Measurements from ENCODE around the gene NAV2.
"Not testable (repeated sequence)": the region's sequence is repeated elsewhere in the genome, so short reads cannot be mapped to it uniquely, and the experiment has no call there.

NAV2 gene

DNA sequence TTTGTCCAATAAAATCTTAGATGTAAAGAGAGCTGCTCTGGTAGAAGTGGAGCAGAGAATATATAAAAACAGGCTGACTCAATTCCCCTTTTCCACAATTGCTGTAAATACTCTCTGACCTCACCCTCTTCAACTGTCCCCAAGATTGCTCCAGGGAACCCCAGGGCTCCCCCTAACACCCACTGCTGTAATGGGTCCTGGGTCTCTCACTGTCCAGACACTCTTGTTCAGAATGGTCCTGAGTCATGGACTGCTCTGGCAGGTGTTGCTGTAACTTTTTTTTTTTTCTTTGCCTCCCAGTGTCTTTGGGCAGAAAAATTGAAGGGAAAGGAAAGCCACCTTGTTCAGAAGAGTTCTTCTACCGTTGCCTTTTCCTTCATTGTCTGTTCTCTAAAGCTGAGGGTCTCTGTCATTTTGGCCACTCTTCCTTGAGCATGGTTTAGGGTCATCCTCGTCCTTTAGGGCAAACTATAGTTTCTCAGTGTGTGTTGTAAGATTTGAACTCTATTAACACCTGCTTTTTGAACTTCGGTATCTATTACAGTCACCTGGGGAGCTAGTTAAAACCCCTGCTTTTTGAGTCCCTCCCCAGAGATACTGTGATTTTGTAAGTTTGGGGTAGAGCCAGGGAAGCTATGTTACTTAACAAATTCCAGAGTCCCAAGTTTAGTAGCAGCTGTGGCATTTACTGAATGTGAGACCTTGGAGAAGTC, 209.5 kb downstream of the NAV2 start:
- DNase-seq, result no peak

DNA sequence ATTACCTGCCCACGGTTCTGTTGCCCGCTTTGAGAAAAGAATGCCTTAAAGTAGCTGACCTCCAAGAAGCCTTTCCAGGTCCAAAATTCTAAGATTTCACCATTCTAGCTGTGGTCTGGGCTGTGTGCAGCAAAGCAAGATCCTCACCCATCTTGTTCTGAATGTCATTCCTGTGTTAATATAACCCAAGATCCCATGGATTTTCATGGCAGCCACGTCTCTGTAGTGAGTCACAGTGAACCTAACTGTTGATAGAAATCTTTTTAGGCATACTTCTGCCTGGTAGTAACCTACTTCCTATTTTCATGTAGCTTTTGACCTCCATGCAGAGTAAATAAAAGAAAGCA, 210.0 kb downstream of the NAV2 start:
- DNase-seq, result no peak

DNA sequence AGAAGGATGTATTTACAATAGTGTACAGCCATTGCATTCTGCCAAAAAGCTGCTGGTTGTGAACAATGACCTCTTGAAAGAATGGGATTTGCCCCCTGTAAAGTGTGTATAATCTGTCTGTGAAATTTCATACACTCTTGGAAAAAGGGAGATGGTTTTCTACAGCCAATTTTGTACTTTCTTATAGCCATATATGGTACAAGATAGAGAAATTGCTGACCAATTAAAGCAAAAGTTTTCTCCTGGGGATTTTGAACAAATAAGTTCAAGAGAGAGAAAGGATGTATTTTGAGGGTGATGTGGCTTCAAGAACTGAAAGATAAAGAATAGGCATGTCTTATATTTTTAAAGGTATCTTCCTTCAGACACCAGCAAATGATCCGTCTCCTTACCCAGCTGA, 211.0 kb downstream of the NAV2 start:
- DNase-seq, result no peak

DNA sequence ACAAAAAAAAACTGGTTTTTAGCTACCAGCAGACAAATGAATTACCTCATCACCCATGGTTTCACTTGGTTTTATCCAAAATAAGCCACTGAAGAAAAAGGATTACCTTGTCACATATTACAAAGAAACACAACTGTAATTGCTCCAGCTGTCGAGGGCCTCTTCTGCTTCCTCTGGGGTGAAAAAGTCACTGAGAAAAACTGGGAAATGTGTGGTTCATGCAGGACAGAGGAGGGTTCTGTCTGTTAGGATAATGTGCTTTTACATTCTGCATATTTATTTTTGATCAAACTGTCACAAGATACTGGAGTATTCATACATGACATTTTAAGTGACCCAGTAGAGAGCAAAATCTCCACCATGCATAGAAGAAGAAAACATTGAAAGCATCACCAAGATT, 211.7 kb downstream of the NAV2 start:
- no peak for DNase-seq

DNA sequence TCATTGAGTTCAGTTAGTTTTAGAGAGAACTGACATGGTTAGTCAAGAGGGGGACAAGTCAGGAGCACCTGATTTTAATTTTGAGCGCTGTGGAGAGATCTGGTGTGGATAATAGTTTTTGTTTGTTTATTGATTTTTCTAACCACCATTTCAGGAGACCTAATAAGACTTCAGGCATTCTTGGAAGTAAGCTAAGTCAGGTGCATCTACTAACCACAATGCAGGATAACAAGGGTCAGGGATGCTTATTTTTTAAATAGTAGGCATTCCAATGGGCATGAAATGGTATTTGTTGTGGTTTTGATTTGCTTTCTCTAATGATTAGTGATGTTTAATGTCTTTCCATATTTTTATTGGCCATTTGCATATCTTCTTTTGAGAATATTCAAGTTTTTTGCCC, 212.1 kb downstream of the NAV2 start:
- DNase-seq, result no peak

DNA sequence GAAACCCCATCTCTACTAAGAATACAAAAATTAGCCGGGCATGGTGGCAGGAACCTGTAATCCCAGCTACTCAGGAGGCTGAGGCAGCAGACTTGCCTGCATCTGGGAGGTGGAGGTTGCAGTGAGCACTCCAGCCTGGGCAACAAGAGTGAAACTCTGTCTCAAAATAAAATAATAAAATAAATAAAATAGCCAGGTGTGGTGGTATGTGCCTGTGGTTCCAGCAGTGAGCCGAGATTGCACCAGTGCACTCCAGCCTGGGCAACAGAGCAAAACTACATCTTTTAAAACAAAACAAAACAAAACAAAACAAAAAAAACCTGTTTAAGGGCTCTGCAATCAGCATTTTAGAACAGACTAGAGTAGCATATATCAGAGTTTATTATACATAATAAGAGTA, 214.8 kb downstream of the NAV2 start:
- DNase-seq, result not testable (repeated sequence)

DNA sequence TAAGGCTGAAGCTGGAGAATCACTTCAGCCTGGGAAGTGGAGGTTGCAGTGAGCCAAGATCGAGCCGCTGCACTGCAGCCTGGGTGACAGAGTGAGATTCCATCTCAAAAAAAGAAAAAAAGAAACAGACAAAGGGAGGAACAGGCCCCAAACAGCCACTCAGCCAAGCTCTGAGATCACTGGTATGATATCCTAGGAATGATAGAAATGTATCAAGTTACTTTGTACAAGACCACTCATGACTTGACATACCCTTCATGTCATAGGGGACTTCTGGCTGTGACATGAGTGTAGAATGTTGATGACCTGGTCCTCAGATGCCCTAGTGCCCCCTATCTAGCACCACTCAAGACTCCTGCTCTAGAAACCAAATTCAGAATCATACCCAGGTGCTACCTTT, 216.5 kb downstream of the NAV2 start:
- no peak for DNase-seq

DNA sequence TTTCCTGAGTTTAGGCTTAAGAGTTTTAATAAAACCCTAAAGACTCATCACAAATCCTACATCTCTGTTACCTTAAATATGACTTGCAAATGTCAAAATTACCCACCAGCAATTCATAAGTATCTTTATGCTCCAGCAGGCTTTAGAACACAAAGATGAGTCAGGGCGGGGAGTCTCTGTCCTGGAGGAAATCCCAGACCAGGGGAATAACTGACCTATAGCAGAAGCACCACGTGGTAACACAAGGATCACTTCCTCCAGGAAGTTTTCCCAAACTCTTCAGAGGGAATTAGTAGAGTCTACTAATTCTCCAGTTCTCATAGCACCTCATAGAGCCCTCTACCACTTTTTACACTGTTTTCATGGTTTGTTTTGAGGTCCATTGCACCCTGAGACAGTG, 217.0 kb downstream of the NAV2 start:
- DNase-seq, result no peak

DNA sequence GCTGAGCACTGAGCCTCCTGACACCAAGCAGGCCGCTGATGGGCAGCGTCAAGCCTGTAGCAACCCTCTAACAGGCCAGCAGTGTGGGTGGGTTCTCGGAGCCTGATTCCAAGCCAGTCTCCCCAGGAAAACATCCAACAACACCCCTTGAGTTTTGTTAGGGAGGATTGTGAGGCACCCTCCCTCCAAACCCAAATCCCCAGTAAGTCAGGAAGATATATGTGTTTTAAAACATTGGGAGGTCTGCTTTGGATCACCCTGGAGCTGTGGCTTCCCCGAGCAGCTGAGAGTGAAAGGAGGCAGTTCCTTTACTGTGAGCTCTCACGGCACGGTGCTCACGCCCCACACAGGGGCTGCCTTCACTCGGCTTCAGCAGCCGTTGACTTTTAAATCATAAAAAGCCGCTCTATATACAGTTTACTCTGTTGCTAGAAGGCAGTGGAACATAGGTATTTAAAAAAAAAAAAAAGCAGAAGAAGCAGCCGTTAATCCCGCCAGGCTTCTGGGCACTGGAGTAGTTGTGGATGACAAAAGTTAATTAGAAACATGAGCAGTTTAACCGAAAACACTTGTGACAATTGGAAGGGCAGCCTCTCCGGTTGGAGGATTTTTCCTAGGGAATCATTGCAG, 218.6 kb downstream of the NAV2 start:
- DNase-seq, result no peak

DNA sequence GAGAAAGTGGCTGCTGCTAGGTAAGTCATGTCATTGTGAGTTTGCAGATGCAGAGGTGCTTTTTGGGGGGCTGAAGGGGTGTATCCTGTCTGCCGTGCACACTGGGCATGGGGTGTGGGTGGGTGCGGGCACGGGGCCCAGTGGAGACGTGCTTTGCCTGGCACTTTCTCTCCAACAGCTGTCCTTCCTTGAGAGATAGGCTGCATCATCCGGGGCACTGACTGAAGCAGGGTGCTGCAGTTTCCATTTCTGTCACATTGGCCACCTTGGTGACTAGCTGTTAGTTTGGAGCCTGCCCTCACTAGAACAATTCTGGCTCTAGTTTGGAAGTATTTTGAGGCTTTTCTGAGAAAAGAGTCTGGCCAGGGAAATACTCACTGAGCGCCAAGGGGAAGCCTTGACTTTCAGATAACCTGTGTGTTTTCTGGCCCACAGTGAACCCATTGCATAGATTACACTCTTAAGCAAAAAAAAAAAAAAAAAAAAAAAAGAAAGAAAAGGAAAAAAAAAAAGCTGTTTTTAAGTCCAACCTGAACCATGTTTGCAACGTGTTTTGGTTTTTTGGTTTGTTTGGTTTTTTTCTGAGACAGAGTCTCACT, 219.2 kb downstream of the NAV2 start:
- DNase-seq, result peak in 1 of 51 donors; percentile 18

DNA sequence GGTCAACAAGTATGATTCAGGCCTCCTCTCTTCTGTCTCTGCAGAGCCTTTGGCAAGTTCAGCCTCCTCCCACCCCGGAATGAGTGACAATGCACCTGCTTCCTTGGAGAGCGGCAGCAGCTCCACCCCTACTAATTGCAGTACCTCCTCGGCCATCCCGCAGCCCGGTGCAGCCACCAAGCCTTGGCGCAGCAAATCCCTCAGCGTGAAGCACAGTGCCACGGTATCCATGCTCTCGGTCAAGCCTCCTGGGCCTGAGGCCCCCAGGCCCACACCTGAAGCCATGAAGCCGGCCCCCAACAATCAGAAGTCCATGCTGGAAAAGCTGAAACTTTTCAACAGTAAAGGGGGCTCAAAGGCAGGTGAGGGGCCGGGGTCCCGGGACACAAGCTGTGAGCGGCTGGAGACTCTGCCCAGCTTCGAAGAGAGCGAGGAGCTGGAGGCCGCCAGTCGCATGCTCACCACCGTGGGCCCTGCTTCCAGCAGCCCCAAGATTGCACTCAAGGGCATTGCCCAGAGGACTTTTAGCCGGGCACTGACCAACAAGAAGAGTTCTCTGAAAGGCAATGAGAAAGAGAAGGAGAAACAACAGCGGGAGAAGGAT, 220.6 kb downstream of the NAV2 start:
- no peak for DNase-seq

DNA sequence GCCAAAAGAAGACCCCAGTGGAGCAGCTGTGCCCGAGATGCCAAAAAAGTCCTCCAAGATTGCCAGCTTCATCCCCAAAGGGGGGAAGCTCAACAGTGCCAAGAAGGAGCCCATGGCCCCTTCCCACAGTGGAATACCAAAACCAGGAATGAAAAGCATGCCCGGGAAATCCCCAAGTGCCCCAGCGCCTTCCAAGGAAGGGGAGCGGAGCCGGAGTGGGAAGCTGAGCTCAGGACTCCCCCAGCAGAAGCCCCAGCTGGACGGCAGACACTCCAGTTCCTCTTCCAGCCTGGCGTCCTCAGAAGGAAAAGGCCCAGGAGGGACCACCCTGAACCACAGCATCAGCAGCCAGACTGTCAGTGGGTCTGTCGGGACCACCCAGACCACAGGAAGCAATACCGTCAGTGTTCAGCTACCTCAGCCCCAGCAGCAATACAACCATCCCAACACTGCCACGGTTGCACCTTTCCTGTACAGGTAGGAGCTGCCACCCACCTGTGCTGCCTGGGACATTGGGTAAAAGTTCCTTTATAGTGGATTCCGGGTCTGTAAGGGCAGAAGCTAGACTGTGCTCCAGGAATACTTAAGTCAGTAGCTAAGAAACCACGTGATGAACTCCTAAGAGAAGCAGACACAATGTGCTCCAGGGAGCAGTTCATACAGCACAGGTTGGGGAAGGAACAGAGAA, 221.3 kb downstream of the NAV2 start:
- no peak for DNase-seq

DNA sequence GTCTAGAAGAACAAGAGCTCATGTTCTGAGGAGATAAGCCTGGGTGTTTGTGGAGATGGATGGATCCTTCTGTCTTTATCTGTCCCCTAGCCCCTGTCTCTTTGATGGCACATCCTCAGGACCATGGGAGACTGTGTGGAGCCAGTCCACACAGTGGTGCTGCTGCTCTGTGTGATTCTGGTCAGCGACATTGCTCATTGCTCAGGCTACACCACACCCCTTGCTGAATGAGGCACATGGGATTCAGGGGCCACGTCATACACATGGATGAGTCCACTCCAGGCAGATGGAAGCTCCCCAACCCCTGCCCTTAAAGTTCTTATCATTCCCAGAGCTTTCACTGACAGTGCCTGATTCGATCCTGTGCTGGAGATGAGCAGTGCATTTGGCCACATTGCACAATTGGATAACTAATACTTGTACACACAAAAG, 222.2 kb downstream of the NAV2 start:
- peak in 1 of 51 donors; percentile 36 for DNase-seq

DNA sequence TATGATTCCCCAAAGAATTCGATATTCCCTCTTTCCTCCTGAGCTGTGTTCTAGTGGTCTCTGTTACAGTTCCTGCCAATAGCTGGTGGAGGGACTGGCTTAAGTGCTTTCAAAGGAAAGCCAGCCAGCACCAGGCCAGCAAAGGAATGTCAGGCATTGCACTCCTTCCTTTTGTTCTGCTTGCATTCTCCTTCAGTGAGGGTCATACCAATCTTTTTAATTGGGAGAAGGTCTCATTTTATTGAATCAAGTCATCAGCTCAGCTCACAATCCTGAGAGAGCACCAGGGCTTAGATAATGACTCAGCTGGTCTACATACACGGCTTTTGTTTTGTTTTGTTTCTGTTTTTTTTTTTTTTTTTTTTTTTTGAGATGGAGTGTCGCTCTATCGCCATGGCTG, 222.9 kb downstream of the NAV2 start:
- no peak for DNase-seq

DNA sequence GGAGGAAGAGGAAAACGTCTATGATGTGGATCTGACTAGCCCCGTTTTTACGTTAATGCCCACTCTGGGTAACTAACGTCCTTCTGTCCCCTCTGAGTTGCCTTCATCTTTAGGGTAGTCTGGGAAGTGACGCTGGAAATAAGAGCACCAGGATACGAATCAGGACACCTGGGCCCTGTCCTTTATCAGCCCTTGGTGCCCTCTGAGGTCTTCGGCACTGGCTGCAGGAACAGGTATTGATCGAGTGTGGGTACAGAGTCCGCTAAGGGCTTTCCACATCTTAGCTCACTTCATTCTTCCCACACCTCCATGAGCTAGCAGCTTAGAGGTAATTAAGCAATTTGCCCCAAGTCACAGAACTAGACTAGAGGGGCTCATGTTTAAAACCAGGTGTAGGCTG, 223.8 kb downstream of the NAV2 start:
- DNase-seq, result no peak

DNA sequence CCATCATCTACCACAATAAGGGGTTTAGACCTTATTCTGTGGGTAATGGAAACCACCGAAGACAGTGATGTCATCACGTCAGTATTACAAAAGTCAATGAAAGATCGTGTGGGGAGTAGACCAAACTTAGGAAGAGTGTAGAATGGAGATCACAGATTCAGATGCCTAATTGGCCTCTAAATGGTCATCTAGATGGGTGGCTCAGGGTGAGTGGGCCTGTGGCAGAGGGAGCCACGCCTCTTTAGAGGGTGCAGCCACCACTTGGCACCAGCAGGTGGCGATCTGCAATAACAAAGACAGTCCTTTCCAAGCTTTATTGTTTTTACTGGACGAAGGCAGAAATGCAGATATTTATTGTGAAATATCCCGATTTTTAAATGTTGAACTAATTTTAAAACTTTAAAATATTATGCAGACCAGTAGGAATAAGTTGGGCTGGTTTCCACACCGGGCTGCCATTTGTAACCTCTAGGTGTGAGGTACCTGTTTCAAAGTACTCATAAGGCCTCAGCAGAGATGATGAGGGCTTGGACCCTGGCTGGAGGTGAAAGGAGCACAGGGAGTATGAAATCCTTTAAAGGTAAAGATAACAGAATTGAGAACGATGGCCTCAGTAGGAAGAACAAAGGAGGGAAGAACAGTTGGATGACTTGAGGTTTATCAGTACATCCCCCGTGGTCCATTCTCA, 225.7 kb downstream of the NAV2 start:
- peak in 10 of 51 donors; percentile 8 to 50 (median 20) for DNase-seq

DNA sequence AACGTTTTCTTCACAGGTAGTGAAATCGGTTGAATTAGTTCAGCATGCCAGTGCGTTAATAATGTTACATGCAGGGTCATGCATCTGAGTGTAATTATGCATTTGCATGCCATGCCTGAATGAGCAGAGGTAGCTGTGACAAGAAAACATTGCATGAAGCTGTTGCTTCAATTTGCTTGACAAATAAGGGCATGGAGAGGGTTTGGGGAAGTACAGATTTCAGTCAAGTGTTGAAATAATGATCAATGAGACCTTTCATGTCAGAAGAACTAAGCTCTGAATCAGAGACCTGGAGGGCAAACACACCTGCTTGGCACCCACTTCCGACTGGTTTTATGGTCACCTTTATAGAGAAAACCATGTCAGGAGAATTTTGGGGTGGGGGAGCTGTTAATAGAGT, 226.2 kb downstream of the NAV2 start:
- DNase-seq, result no peak

DNA sequence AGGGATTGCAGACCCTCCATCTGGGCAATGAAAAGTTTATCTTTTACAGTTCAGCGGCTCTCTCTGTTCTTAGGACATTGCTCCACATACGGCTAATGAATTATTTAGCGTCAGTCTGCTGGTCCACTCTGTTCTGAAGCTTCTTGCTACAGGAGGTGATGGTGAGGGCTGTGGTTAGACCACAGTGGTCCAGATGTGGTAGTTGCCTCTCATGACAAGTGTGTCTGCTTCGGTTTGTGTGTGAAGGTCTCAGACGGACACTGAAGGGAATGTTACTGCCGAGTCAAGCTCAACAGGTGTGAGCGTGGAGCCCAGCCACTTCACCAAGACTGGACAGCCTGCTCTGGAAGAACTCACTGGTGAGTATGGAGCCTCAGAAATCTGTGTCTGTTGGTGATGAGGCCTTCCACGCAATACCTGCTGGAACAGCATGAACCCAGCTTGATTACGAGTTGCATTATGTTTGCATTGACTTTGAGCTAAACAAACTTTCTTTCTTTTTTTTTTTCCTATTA, 226.8 kb downstream of the NAV2 start:
- no peak for DNase-seq

DNA sequence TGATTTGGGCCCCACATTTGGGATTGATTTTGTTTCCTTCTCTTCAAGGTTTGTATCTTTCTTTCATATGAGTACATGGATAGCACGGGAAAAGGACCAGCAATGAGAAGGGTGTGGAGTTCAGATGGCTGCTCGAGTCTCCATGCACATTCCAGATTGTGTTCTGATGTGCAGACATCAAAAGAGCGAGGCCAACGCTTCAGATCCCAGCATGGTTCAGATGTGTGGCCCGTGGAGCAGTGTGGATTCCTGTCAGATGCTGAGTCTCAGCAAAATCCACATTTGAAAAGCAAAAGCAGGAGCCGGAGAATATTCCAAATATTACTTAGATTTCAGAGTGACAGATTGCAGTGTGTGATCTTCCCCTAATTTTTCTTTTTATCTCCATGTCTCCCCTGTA, 228.2 kb downstream of the NAV2 start:
- DNase-seq, result no peak

DNA sequence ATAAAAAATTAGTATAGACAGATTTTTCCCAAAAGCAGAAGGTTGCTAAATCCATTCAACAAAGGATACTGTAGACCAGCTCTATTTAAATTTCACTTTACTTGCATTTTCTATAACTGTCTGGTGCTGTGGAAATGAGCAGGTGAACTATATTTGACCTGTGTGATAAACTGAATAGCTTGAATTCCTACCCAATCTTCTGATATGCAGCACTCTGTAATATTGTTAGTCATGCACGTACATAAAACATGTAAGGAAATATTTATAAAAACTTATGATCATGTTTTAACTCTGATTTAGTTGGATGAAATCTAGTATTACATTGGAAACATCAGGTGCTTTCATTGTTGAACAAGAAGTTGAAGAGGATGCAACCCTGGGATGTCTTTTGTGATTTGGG, 234.0 kb downstream of the NAV2 start:
- DNase-seq, result no peak

DNA sequence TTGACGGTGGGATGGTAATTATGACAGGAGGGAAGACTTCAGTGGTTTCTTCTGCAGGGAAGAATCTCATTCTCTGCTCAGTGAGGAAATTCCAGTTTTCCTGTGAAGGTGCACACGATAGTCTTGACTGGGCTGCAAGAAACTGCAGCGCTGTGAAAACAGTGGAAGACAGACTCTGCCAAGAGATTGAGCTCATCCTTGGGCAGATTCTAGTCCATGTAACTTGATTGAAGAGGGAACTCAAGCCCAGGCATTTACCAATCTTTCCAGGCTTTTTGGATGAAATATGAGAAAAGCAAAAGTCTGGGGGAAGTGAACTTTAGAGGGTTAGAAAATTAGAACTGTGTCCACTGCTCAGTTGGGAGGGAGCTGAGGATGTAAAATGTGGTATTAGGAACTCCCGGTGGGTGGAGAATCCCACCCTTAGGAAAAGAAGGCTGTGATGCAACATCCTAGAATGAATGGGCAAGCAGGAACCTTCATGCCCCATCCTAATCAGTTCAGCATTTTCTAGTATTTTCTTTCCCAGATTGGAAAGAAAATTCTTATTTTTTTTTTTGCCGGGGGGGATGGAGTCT, 235.0 kb downstream of the NAV2 start:
- no peak for DNase-seq

Data from hypothalamus (tissue), 51 donors.